ENCODE measurements around the gene NCKAP5. TPM values are rescaled to one million over a fixed set of nuclear protein-coding genes. Genes with fewer than 3 reads are reported as not detected.

The NCKAP5 gene
- total RNA-seq, 4 donors from 2014 or later: 2.7 to 11.7 (median 5.6) TPM

DNA sequence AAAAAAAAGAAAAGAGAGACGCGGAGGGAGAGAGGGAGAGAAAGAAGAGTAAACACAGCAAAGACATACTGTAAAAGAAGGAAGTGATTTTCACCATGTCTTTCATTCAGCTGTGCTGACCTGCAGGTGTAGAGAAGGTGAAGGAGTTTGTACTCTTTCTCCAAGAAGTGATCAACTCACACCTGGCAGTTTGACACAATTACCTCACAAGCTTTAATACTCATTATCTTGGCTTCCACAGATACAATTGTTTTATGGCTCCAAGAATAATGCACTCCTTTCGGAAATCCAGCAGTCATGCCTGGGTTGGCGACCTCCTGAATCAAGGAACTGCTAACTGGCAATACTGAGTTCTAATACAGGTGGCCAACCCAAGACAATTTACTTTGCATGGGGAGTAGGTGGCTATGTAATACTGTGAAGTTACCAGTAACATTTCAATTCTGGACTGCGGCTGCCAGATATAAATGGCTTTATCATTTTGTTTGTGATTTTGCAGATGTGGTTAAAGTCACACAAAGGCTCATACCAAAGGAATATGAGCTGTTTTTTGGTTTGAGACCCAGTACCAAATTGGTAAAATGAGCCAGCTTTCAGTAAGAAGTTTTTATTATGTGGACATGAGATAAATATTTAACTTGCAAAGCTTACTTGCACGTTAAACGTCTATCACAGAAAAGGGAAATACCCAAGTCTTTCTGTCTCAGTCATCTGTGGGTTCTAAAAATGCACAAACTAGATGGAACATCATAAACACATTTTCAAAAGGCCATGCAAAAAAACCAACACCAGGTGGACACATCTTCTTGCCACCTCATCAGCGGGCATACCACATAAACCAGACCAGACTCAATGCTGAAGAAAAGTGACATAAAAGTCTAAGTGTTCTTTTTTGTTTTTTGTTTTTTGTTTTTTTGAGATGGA lies 69.3 kb downstream of the NCKAP5 start:
- H3K27ac ChIP-seq: no peak overlapping the region
- TF ChIP-seq, protein P1, sequence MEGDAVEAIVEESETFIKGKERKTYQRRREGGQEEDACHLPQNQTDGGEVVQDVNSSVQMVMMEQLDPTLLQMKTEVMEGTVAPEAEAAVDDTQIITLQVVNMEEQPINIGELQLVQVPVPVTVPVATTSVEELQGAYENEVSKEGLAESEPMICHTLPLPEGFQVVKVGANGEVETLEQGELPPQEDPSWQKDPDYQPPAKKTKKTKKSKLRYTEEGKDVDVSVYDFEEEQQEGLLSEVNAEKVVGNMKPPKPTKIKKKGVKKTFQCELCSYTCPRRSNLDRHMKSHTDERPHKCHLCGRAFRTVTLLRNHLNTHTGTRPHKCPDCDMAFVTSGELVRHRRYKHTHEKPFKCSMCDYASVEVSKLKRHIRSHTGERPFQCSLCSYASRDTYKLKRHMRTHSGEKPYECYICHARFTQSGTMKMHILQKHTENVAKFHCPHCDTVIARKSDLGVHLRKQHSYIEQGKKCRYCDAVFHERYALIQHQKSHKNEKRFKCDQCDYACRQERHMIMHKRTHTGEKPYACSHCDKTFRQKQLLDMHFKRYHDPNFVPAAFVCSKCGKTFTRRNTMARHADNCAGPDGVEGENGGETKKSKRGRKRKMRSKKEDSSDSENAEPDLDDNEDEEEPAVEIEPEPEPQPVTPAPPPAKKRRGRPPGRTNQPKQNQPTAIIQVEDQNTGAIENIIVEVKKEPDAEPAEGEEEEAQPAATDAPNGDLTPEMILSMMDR (IDR thresholded peaks at IDR 0.05): no peak
- no peak for TF ChIP-seq POLR2A (IDR thresholded peaks at IDR 0.05)
- TF ChIP-seq EP300 (IDR thresholded peaks at IDR 0.05): no peak
- H3K9me3 ChIP-seq: no peaks in the 10 kb centered on the region
- no peak overlapping the region for H3K4me3 ChIP-seq
- H3K36me3 ChIP-seq: no peaks in the 10 kb centered on the region
- 93% methylated on average over 8 of the region's 8 CpGs for WGBS, 2 donors
- no peaks in the 10 kb centered on the region for H3K27me3 ChIP-seq
- no peak for DNase-seq (ENCODE audit: low spot score in 2 of 2)
- H3K4me1 ChIP-seq: peaks cover 0 to 9% (median 0%) of the 10 kb centered on the region in 4 donors

DNA sequence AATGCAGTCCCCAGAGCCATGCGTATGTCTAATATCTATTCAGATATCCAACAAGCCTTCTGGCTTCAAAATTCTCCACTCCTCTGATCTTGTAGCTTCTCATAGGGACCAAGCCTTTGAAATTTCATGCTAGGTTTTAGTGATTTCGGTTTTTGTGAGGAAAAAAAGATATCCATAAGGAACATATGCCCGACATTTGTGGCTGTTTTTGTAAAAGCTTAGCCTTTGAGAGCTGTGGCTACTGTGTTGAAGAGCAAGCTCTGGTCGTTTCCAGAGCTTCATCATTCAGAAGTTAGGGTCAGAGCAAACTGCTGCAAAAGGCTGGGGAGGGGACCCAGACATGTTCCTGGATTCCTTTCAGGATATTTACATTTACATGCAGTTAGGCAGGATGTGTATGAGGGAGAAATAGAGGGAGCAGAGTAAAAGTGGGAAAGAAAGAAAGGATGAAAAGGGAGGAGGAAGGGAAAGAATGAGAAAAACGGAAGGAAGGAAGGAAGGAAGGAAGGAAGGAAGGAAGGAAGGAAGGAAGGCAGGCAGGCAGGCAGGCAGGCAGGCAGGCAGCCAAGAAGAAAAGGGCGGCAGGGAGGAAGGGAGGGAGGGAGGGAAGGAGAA lies 70.2 kb downstream of the NCKAP5 start:
- WGBS, 2 donors: 62 to 72% methylated on average over 6 of the region's 6 CpGs
- no peak for DNase-seq (ENCODE audit: low spot score in 2 of 2)
- peaks cover 0 to 9% (median 0%) of the 10 kb centered on the region in 4 donors for H3K4me1 ChIP-seq
- no peak overlapping the region for H3K27ac ChIP-seq
- H3K36me3 ChIP-seq: no peaks in the 10 kb centered on the region
- H3K9me3 ChIP-seq: no peaks in the 10 kb centered on the region
- no peak overlapping the region for H3K4me3 ChIP-seq
- TF ChIP-seq EP300 (IDR thresholded peaks at IDR 0.05) (no peak), POLR2A (IDR thresholded peaks at IDR 0.05) (no peak)
- TF ChIP-seq, protein P1 (IDR thresholded peaks at IDR 0.05): no peak
- no peaks in the 10 kb centered on the region for H3K27me3 ChIP-seq

DNA sequence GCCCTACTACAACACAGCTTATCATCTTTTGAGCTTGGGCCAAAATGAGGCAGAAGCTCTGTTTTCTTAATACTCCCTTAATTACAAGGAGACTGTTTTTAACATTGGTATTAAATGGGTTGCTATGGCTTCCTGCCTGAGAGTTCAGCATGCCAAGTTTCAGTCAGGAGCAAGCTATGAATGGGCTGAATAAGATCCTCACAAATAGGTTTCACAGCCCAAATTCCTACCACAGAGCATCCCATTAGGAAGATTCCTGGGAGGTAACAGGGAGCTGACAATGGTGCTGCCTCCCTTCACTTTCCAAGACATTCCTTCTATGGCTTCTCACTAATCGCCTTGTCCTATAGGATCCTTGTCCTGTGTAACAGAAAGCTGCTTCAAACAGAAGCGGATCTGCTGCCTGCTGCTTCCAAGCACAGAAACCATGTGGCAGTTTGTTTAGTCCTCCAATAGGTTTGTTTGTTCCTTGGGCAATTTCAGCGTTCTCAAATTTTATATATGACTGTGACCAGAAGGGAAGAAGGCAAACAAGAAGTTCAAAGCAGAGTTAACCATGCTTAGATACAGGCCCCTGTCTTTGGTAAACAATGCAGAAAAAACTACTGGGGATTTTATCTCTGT lies 70.9 kb downstream of the NCKAP5 start:
- H3K4me3 ChIP-seq: no peak overlapping the region
- H3K36me3 ChIP-seq: no peaks in the 10 kb centered on the region
- H3K9me3 ChIP-seq: no peaks in the 10 kb centered on the region
- H3K27me3 ChIP-seq: no peaks in the 10 kb centered on the region
- WGBS, 2 donors: 51 to 65% methylated on average over 3 of the region's 3 CpGs
- no peak for DNase-seq (ENCODE audit: low spot score in 2 of 2)
- H3K4me1 ChIP-seq: peaks cover 0 to 9% (median 0%) of the 10 kb centered on the region in 4 donors
- H3K27ac ChIP-seq: no peak overlapping the region
- no peak for TF ChIP-seq EP300 (IDR thresholded peaks at IDR 0.05)
- TF ChIP-seq POLR2A (IDR thresholded peaks at IDR 0.05): no peak
- TF ChIP-seq, protein P1 (IDR thresholded peaks at IDR 0.05): no peak

DNA sequence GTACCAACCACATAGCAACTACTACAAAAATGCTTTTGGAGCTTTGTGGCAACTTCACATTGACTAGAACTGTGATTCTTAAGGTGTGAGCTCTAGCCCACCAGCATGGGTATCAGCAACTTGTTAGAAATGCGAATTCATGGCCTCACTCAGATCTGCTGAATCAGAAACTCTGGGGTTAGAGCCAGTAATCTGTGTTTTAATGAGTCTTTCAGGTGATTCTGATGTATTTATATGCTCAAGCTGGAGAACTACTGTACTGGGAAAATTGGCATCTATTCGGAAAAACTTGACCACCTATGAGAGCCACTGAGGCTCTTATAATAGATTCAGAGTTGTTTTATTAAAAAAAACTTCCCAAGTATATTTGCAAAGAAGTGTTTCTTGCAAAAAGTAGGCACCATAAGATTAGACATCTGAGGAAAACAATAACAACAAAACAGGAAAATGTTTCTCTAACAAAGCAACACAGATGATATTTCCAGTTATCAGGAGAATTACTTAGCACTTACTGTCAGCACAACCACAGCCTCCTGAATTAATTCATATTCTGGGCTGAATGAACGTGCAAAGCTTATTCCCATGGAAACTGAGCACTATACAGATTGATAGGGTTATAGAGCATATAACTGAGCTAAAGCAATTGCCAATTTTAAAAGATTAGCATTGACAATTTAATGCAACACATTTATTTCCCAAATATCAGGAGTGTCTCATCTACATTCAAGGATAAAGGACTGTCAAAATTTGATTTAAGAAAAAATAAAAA lies 71.6 kb downstream of the NCKAP5 start:
- no peak overlapping the region for H3K27ac ChIP-seq
- H3K27me3 ChIP-seq: no peaks in the 10 kb centered on the region
- no peak for DNase-seq (ENCODE audit: low spot score in 2 of 2)
- no peaks in the 10 kb centered on the region for H3K9me3 ChIP-seq
- TF ChIP-seq POLR2A (IDR thresholded peaks at IDR 0.05): no peak
- no peak for TF ChIP-seq EP300 (IDR thresholded peaks at IDR 0.05)
- TF ChIP-seq, protein P1 (IDR thresholded peaks at IDR 0.05): no peak
- H3K4me1 ChIP-seq: peaks cover 0 to 9% (median 0%) of the 10 kb centered on the region in 4 donors
- no peak overlapping the region for H3K4me3 ChIP-seq
- WGBS, 2 donors: 58 to 73% methylated on average over 3 of the region's 3 CpGs
- no peaks in the 10 kb centered on the region for H3K36me3 ChIP-seq
